ENCODE data around the gene PMEL.

Gene PMEL

DNA sequence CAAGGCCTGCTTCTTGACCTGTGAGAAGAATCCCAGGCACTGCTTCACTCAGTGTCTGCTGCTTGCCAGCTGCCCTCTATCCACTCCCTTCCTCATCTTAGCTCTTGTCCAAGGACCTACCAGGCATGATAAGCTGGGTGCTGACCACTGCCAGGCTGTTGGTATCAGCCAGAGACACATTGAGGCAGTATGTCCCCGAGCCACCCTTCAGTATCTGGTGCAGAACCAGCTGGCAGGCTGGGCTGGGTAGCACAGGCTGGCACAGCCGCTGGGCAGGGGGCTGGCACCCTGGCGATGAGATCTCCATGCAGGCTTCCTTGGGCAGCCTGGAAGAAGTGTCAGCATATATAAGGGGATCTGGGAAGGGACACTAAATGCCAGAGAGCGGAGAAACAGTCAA is 10.5 kb downstream of the PMEL start:
- DNase-seq (ENCODE audit: extremely low read depth, low read depth): no peak
- TF ChIP-seq, protein P1, sequence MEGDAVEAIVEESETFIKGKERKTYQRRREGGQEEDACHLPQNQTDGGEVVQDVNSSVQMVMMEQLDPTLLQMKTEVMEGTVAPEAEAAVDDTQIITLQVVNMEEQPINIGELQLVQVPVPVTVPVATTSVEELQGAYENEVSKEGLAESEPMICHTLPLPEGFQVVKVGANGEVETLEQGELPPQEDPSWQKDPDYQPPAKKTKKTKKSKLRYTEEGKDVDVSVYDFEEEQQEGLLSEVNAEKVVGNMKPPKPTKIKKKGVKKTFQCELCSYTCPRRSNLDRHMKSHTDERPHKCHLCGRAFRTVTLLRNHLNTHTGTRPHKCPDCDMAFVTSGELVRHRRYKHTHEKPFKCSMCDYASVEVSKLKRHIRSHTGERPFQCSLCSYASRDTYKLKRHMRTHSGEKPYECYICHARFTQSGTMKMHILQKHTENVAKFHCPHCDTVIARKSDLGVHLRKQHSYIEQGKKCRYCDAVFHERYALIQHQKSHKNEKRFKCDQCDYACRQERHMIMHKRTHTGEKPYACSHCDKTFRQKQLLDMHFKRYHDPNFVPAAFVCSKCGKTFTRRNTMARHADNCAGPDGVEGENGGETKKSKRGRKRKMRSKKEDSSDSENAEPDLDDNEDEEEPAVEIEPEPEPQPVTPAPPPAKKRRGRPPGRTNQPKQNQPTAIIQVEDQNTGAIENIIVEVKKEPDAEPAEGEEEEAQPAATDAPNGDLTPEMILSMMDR (IDR thresholded peaks at IDR 0.05; ENCODE audit: low read depth, low read length): no peak

DNA sequence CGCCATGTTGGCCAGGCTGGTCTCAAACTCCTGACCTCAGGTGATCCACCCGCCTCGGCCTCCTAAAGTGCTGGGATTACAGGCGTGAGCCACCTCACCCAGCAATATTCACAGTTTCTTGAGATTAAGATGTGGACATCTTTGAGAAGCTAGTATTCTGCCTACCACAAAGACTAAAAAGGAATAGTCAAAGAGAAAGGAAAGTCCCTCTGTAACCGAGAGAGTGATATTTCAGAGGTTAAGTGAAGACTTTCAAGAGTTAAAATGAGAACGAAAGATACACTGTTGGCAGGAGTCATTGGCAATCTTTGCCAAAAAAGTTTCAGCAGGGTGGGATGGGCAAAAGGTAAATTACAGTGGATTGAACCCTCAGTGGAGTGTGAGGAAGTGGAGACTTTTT is 19.3 kb downstream of the PMEL start:
- no peak for DNase-seq (ENCODE audit: extremely low read depth, low read depth)
- TF ChIP-seq, protein P1 (IDR thresholded peaks at IDR 0.05; ENCODE audit: low read depth, low read length): no peak

DNA sequence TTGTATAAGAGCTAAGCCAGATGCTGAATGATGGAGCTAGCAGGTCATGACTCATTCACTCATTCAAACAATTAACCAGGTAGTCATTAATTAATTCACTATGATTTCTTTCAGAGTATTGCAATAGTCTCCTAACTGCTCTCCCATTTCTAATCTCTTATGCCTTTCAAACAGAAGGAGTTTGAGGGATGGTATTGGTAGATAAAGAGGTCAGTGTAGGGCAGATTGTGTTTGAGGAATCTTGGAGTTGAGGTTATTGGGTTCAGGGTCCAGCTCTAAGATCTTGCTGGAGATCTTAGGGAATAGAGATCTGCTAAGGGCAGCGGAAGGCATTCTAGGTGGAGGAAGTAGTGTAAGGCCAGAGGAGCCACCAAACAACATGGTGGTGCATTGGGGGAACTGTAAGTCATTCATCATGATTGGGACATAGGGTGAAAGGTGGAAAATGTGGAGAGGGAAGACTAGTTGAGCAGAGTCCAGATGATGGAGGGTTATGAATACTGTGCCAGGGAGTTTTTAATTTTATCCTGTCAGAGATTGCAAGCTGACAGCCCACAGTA is 23.2 kb downstream of the PMEL start:
- TF ChIP-seq, protein P1 (IDR thresholded peaks at IDR 0.05; ENCODE audit: low read depth, low read length): no peak
- no peak for DNase-seq (ENCODE audit: extremely low read depth, low read depth)

DNA sequence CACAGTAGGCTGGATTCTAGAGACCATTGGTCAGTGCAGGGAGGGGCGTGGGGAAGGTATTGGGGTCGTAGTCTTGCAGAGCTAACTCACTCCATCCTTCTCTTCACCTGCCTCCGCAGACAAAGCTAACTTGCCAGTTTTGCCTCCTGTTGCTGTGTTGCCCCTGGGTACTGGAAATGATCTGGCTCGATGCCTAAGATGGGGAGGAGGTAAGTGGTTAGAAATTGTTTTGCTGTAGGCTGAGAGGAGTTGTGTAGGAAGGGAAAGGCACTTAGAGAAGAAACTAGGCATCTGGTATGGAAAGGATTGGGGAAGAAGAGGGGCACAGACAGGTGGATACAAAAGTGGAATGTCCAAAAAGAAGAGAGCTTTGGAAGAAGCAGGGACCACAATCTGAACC is 23.8 kb downstream of the PMEL start:
- DNase-seq (ENCODE audit: extremely low read depth, low read depth): no peak
- TF ChIP-seq, protein P1 (IDR thresholded peaks at IDR 0.05; ENCODE audit: low read depth, low read length): no peak

DNA sequence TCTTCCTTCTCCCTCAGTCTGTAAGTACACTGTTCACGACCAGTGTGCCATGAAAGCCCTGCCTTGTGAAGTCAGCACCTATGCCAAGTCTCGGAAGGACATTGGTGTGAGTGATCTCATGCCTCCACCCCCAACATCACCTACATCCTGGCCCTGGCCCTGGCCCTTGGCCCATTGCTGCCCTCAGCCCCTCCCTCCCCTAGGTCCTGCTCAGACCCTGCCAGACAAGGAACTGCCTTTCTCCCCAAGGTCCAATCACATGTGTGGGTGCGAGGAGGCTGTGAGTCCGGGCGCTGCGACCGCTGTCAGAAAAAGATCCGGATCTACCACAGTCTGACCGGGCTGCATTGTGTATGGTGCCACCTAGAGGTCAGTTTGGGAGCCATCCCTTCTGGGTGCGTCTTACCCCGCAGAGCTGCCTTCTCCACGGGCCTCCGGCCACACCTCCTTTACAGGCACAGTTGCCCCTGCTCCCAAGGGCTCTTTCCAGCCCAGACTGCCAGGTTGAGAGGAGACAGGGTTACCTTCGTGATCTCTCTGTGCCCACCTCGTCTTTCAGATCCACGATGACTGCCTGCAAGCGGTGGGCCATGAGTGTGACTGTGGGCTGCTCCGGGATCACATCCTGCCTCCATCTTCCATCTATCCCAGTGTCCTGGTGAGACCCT is 25.6 kb downstream of the PMEL start:
- DNase-seq (ENCODE audit: extremely low read depth, low read depth): peak; percentile 61
- TF ChIP-seq, protein P1 (IDR thresholded peaks at IDR 0.05; ENCODE audit: low read depth, low read length): peak; percentile 90

DNA sequence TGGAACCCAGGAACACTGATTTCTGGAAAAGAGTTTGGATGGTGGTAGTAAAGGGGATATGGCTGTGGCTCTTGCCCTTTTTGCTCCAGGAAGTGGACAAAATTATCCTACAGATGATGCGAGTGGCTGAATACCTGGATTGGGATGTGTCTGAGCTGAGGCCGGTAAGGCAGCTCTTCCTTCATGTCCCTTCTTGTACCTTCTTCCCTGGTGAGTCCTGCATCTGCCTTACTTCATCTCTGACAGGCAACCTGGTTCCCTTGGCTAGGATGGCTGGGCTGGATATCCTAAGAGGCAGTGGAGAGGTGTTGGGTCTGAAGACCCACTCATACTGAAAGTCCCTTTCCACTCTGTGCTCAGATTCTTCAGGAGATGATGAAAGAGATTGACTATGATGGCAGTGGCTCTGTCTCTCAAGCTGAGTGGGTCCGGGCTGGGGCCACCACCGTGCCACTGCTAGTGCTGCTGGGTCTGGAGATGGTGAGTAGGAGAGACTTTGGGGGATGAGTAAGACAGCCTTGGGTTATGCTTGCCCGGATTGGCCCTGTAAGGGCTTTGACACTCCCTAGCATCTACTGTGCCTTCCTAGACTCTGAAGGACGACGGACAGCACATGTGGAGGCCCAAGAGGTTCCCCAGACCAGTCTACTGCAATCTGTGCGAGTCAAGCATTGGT is 26.9 kb downstream of the PMEL start:
- TF ChIP-seq, protein P1 (IDR thresholded peaks at IDR 0.05; ENCODE audit: low read depth, low read length): no peak
- DNase-seq (ENCODE audit: extremely low read depth, low read depth): no peak

DNA sequence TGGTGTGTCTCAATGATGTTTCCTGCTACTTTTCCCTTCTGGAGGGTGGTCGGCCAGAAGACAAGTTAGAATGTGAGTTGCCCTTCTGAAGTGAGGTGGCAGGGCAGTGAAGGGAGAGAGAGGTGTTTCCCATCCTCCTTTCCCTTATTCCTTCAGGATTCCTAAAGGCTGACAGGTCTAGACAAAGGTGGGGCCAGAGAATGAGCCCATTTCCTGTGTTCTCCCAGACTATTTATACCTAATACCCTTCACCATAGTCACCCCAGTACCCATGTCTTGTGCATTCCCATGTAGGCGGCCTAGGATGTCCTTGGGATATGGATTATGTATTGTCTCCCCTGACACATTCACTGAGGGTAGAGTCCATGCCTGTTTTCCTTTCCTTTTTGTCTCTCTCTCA is 27.9 kb downstream of the PMEL start:
- TF ChIP-seq, protein P1 (IDR thresholded peaks at IDR 0.05; ENCODE audit: low read depth, low read length): no peak
- DNase-seq (ENCODE audit: extremely low read depth, low read depth): no peak

Measured in AG09319 (cell line).